Uterus (tissue), 4 donors: ENCODE results near the gene PROZ. TPM values are rescaled to one million over a fixed set of nuclear protein-coding genes. Genes with fewer than 3 reads are reported as not detected.

Experiments
- DNase-seq, 2 donors: peaks; one replicate each; pipeline ENCODE4 v3.0.0-alpha.2; 2019 to 2020
- H3K27ac ChIP-seq, 2 donors: fragments of 200-600 bp; sonication (generic); 1 replicate in 1 of 2; 2 replicates in 1 of 2; pipeline ENCODE4 v1.5.1; 2016 to 2018
- H3K27me3 ChIP-seq, 2 donors: fragments of 200-600 bp; sonication (generic); one replicate each; pipeline ENCODE4 v1.5.1; 2018 to 2019; ENCODE audit warnings: control low read depth in 1 of 2
- H3K36me3 ChIP-seq, 2 donors: fragments of 200-600 bp; sonication (generic); one replicate each; pipeline ENCODE4 v1.5.1; 2019; ENCODE audit warnings: control low read depth in 1 of 2
- H3K4me1 ChIP-seq, 2 donors: fragments of 200-600 bp; sonication (generic); one replicate each; pipeline ENCODE4 v1.5.1; 2018 to 2019; ENCODE audit warnings: control low read depth in 1 of 2
- H3K4me3 ChIP-seq, 2 donors: fragments of 200-600 bp; sonication (generic); 1 replicate in 1 of 2; 2 replicates in 1 of 2; pipeline ENCODE4 v1.5.1; 2018 to 2019; ENCODE audit warnings: mild to moderate bottlenecking in 1 of 2
- H3K9me3 ChIP-seq, 2 donors: fragments of 200-600 bp; sonication (generic); one replicate each; pipeline ENCODE4 v1.5.1; 2019; ENCODE audit warnings: control low read depth in 1 of 2
- CTCF ChIP-seq, 4 experiments: fragments of 200-600 bp in 2 of 4; fragments of 450-650 bp in 2 of 4; sonication (generic) in 2 of 4; IDR thresholded peaks; one replicate each; pipeline ENCODE4 v1.5.1; 2016 to 2019; ENCODE audit warnings: antibody characterized with exemption in 4 of 4, mild to moderate bottlenecking in 2 of 4, moderate library complexity in 1 of 4
- POLR2A ChIP-seq, 2 donors: fragments of 450-650 bp; IDR thresholded peaks; one replicate each; pipeline ENCODE4 v1.6.1; 2016; ENCODE audit warnings: antibody characterized with exemption in 2 of 2, mild to moderate bottlenecking in 1 of 2, moderate library complexity in 1 of 2
- intact Hi-C: fragments of 100-400 bp; cut with DNase I; formaldehyde crosslinking; loops from one replicate; pipeline ENCODE4 v1.15.1; 2023; ENCODE audit warnings: low total_unique reads
- total RNA-seq, 4 donors: library from RNA; depleted of rRNA in 3 of 4; stranded (reverse); fragments of >200 nt in 3 of 4; gene quantifications; one replicate each; pipeline versions ENCODE4 v1.1.0 to v1.2.4, GENCODE V29; 2014 to 2023
- donor health status: DM: yes; HTN: yes; CAD: no.

The PROZ gene
- total RNA-seq, 4 donors from 2014 or later: not detected

- DNase-seq: peak; percentile 26 to 40
- intact Hi-C loops: no loop called here
- H3K27me3 ChIP-seq: no peaks in the 10 kb centered on the region
- peaks cover 4% of the 10 kb centered on the region in 2 donors for H3K4me1 ChIP-seq
- peak overlapping the region; percentile 80 to 91 for H3K4me3 ChIP-seq
- no peaks in the 10 kb centered on the region for H3K36me3 ChIP-seq
- no peaks in the 10 kb centered on the region for H3K9me3 ChIP-seq
- TF ChIP-seq CTCF (IDR thresholded peaks at IDR 0.05) (no peak), POLR2A (IDR thresholded peaks at IDR 0.05) (no peak)
- peak overlapping the region; percentile 97 to 100 for H3K27ac ChIP-seq
Observed at GRCh38 chr13:113209759-113210421, 51.4 kb downstream of the PROZ start.

- Histone ChIP-seq H3K27ac (no peak overlapping the region), H3K4me3 (no peak overlapping the region), H3K9me3 (no peaks in the 10 kb centered on the region), H3K27me3 (no peaks in the 10 kb centered on the region), H3K4me1 (peaks cover 4 to 5% of the 10 kb centered on the region in 2 donors), H3K36me3 (no peaks in the 10 kb centered on the region)
- DNase-seq: no peak
- intact Hi-C loops: no loop called here
- TF ChIP-seq POLR2A (IDR thresholded peaks at IDR 0.05) (no peak), CTCF (IDR thresholded peaks at IDR 0.05) (no peak)
Observed at GRCh38 chr13:113210833-113211232, 52.4 kb downstream of the PROZ start.

DNA sequence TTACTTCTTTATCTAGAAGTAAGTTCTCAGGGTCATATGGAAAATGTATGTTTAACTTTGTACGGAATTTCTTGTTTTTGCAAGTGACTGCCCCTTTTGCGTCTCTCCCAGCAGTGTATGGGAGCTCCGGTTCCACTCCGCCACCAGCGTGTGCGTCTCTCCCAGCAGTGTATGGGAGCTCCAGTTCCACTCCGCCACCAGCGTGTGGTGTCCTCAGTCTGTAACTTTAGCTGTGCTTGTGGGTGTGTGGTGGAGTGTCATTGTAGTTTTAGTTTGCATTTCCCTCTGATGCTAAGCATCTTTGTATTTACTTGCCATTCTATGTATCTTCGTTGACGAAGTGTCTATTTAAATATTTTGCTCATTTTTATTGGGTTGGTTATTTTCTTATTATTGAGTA is 53.3 kb downstream of the PROZ start:
- no peaks in the 10 kb centered on the region for H3K9me3 ChIP-seq
- DNase-seq: no peak
- H3K4me1 ChIP-seq: peaks cover 4 to 14% of the 10 kb centered on the region in 2 donors
- TF ChIP-seq CTCF (IDR thresholded peaks at IDR 0.05): no peak
- no peak for TF ChIP-seq POLR2A (IDR thresholded peaks at IDR 0.05)
- H3K4me3 ChIP-seq: no peak overlapping the region
- H3K27ac ChIP-seq: no peak overlapping the region
- intact Hi-C loops: no loop called here
- H3K36me3 ChIP-seq: no peaks in the 10 kb centered on the region
- H3K27me3 ChIP-seq: no peaks in the 10 kb centered on the region

DNA sequence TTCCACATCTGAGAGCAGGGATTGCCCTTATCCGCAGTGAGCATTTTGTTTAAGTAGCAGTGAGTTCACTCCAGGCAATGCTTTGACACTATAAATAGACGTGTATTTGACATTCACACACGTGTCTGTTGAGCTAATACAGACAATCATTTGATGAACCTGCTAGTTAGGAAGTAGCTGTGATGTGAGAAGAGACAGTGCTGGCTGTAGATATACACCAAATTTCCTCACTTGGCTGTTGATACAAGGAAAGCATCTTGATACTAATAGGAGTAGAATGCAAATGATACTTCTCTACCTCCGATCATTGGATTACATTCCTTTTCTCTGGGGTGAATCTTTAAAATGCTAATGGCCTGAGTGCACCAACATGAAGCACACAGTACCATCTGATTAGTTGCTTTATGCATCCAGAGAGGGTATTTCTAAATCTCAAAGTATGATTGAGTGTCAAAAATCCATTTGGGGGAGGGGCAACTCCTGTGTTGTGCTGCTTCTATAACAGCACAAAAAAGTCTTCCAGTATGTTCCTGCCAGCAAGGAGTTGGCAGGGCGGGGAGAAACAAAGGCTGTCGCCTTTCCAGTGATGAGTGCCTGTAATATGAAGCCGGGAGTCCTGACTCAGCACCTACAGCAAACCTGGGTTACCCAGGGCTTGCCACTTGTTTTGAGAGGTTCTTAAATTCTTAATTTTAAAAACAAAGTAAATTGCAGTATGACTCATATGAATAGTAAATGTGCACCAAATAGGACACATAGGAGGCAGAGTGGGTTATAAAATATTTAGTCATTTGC is 58.0 kb downstream of the PROZ start:
- TF ChIP-seq CTCF (IDR thresholded peaks at IDR 0.05) (no peak), POLR2A (IDR thresholded peaks at IDR 0.05) (no peak)
- DNase-seq: no peak
- no peak overlapping the region for H3K27ac ChIP-seq

DNA sequence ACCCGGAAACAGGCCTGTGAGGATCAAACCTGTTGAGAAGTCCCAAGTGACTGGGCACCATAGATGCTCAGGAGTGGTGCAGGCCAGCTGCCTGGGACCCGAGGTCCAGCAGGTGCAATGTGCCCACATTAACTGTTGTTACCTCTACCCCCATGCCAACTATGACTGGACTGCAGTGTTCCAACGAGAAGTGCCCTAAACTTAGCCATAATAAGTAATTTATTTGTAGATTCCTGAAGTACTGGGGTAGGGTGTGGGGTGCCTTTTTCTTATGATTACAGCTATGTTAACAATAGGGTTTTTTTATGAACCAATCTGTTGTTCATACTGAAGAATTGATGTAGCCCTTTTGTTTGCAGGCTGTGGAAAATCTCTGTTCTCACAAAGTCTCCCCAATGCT is 60.1 kb downstream of the PROZ start:
- TF ChIP-seq CTCF (IDR thresholded peaks at IDR 0.05) (no peak), POLR2A (IDR thresholded peaks at IDR 0.05) (no peak)
- intact Hi-C loops: no loop called here
- Histone ChIP-seq H3K4me3 (no peak overlapping the region), H3K36me3 (no peaks in the 10 kb centered on the region), H3K27ac (no peak overlapping the region), H3K9me3 (no peaks in the 10 kb centered on the region), H3K4me1 (peaks cover 0 to 11% of the 10 kb centered on the region in 2 donors), H3K27me3 (no peaks in the 10 kb centered on the region)
- DNase-seq: no peak

More for the DNA sequence above, 58.0 kb downstream of the PROZ start:
- Histone ChIP-seq H3K4me3 (no peak overlapping the region), H3K27me3 (no peaks in the 10 kb centered on the region), H3K36me3 (no peaks in the 10 kb centered on the region), H3K9me3 (no peaks in the 10 kb centered on the region), H3K4me1 (peaks cover 0 to 11% of the 10 kb centered on the region in 2 donors)
- intact Hi-C loops: no loop called here
